HG03378 (cell line): ENCODE measurements around the gene ANGPT4.
"Not testable (repeated sequence)": the region's sequence is repeated elsewhere in the genome, so short reads cannot be mapped to it uniquely, and the experiment has no call there.

ENCODE experiments used
- ATAC-seq: cut with Tn5 transposase; IDR thresholded peaks from one replicate; pipeline ENCODE4 v1.9.1; 2021; ENCODE audit warnings: mild to moderate bottlenecking, moderate library complexity; ENCODE audit not compliant: unreplicated experiment

The ANGPT4 gene

GRCh38 chr20:909641-910040 is 6.5 kb downstream of the ANGPT4 start:
- no peak for ATAC-seq

- ATAC-seq = no peak
Measured at GRCh38 chr20:906703-907270, 9.3 kb downstream of the ANGPT4 start.

GRCh38 chr20:906001-906520 is 10.1 kb downstream of the ANGPT4 start:
- ATAC-seq = no peak

- no peak for ATAC-seq
Measured at GRCh38 chr20:905396-905961, 10.7 kb downstream of the ANGPT4 start.

GRCh38 chr20:904039-904545 is 12.0 kb downstream of the ANGPT4 start:
- ATAC-seq = no peak

- ATAC-seq = not testable (repeated sequence)
Measured at GRCh38 chr20:897436-897835, 18.7 kb downstream of the ANGPT4 start.

- no peak for ATAC-seq
Measured at GRCh38 chr20:896501-897025, 19.6 kb downstream of the ANGPT4 start.

GRCh38 chr20:892371-892770 is 23.8 kb downstream of the ANGPT4 start:
- not testable (repeated sequence) for ATAC-seq

- ATAC-seq = no peak
Measured at GRCh38 chr20:891706-892080, 24.4 kb downstream of the ANGPT4 start.

- no peak for ATAC-seq
Measured at GRCh38 chr20:891058-891705, 25.0 kb downstream of the ANGPT4 start.

- no peak for ATAC-seq
Measured at GRCh38 chr20:890666-891057, 25.5 kb downstream of the ANGPT4 start.

GRCh38 chr20:889932-890463 is 26.1 kb downstream of the ANGPT4 start:
- ATAC-seq = no peak

- ATAC-seq = no peak
Measured at GRCh38 chr20:889106-889505, 27.0 kb downstream of the ANGPT4 start.

- ATAC-seq = no peak
Measured at GRCh38 chr20:888057-888456, 28.1 kb downstream of the ANGPT4 start.

- ATAC-seq = no peak
Measured at GRCh38 chr20:887137-887536, 29.0 kb downstream of the ANGPT4 start.

GRCh38 chr20:884983-885952 is 30.9 kb downstream of the ANGPT4 start:
- ATAC-seq = no peak

- no peak for ATAC-seq
Measured at GRCh38 chr20:881783-882144, 34.4 kb downstream of the ANGPT4 start.

- ATAC-seq = no peak
Measured at GRCh38 chr20:881051-881782, 34.9 kb downstream of the ANGPT4 start.

- ATAC-seq = no peak
Measured at GRCh38 chr20:879626-880025, 36.5 kb downstream of the ANGPT4 start.
